HEK293 (cell line): ENCODE measurements around the gene CMTM1.

Experiments
- CTCF ChIP-seq: fragments of 450-650 bp; formaldehyde crosslinking; IDR thresholded peaks from 2 replicates; pipeline ENCODE4 v1.5.1; 2016; ENCODE audit warnings: missing biosample characterization, missing genetic modification characterization
- SETDB1 ChIP-seq: IDR thresholded peaks from one replicate; pipeline ENCODE4 v1.6.1; 2017; ENCODE audit warnings: mild to moderate bottlenecking, low read length, moderate library complexity, mixed read lengths; ENCODE audit not compliant: insufficient read length
- ZBTB48 ChIP-seq: fragments of 450-650 bp; formaldehyde crosslinking; IDR thresholded peaks from 2 replicates; pipeline ENCODE4 v1.5.1; 2016; ENCODE audit warnings: missing biosample characterization, missing genetic modification characterization
- ZNF558 ChIP-seq: fragments of 450-650 bp; formaldehyde crosslinking; IDR thresholded peaks from 2 replicates; pipeline ENCODE4 v1.5.1; 2016; ENCODE audit warnings: missing biosample characterization, missing genetic modification characterization
- ZNF670 ChIP-seq: fragments of 450-650 bp; formaldehyde crosslinking; IDR thresholded peaks from 2 replicates; pipeline ENCODE4 v1.5.1; 2016; ENCODE audit warnings: missing biosample characterization, missing genetic modification characterization, low read depth
- ZNF76 ChIP-seq: fragments of 450-650 bp; formaldehyde crosslinking; IDR thresholded peaks from 2 replicates; pipeline ENCODE4; 2016; ENCODE audit warnings: low read depth, missing biosample characterization, missing genetic modification characterization, borderline replicate concordance

GRCh38 chr16:66585481-66586239 is 19.4 kb downstream of the CMTM1 start:
- TF ChIP-seq ZNF670 (tag by site-specific recombination): no peak
- no peak for TF ChIP-seq CTCF (tag by site-specific recombination)
- TF ChIP-seq ZNF76 (tag by site-specific recombination): no peak
- TF ChIP-seq ZNF558 (tag by site-specific recombination): no peak
- TF ChIP-seq SETDB1: no peak
- no peak for TF ChIP-seq ZBTB48 (tag by site-specific recombination)
